ENCODE measurements around the gene USP44. TPM values are rescaled to one million over a fixed set of nuclear protein-coding genes. Genes with fewer than 3 reads are reported as not detected.

Gene USP44
- total and polyA plus RNA-seq, 2 donors: 0.33 to 1.3 TPM

GRCh38 chr12:95551913-95552516 is 739 bp upstream of the USP44 start:
- Histone ChIP-seq H3K27ac (ENCODE audit: low read depth in 1 of 2, low read length in 1 of 2) (peak overlapping the region; percentile 36 to 78), H3K27me3 (ENCODE audit: control insufficient read depth in 2 of 2, insufficient read depth in 1 of 2, low read length in 1 of 2) (peaks cover 14 to 34% of the 10 kb centered on the region in 2 donors), H3K9me3 (ENCODE audit: control insufficient read depth in 2 of 2, insufficient read depth in 1 of 2, low read length in 1 of 2) (peaks cover 4 to 11% of the 10 kb centered on the region in 2 donors), H3K4me1 (ENCODE audit: control insufficient read depth in 2 of 2, insufficient read depth in 2 of 2, low read length in 2 of 2) (peaks cover 6 to 28% of the 10 kb centered on the region in 2 donors), H3K36me3 (ENCODE audit: control insufficient read depth in 2 of 2, insufficient read depth in 2 of 2, low read length in 1 of 2) (no peaks in the 10 kb centered on the region), H3K4me3 (ENCODE audit: low read length in 2 of 2) (peak overlapping the region in 1 of 2 donors; percentile 19)
- DNase-seq (ENCODE audit: low read depth in 6 of 9, low spot score in 9 of 9): peak in 4 of 9 donors; percentile 33 to 63 (median 38)
- 67% methylated on average over 7 of the region's 7 CpGs for WGBS

- H3K9me3 ChIP-seq (ENCODE audit: control insufficient read depth in 2 of 2, insufficient read depth in 1 of 2, low read length in 1 of 2): peaks cover 4 to 11% of the 10 kb centered on the region in 2 donors
- no peak overlapping the region for H3K27ac ChIP-seq (ENCODE audit: low read depth in 1 of 2, low read length in 1 of 2)
- 76% methylated on average over 12 of the region's 12 CpGs for WGBS
- H3K36me3 ChIP-seq (ENCODE audit: control insufficient read depth in 2 of 2, insufficient read depth in 2 of 2, low read length in 1 of 2): no peaks in the 10 kb centered on the region
- H3K4me1 ChIP-seq (ENCODE audit: control insufficient read depth in 2 of 2, insufficient read depth in 2 of 2, low read length in 2 of 2): peaks cover 6 to 23% of the 10 kb centered on the region in 2 donors
- peaks cover 26 to 52% of the 10 kb centered on the region in 2 donors for H3K27me3 ChIP-seq (ENCODE audit: control insufficient read depth in 2 of 2, insufficient read depth in 1 of 2, low read length in 1 of 2)
- H3K4me3 ChIP-seq (ENCODE audit: low read length in 2 of 2): peak overlapping the region in 1 of 2 donors; percentile 77
- no peak for DNase-seq (ENCODE audit: low read depth in 6 of 9, low spot score in 9 of 9)
These were observed 1.7 kb downstream of the USP44 start for GRCh38 chr12:95549392-95550084.

GRCh38 chr12:95548539-95549391 is 2.5 kb downstream of the USP44 start:
- peaks cover 6 to 23% of the 10 kb centered on the region in 2 donors for H3K4me1 ChIP-seq (ENCODE audit: control insufficient read depth in 2 of 2, insufficient read depth in 2 of 2, low read length in 2 of 2)
- peaks cover 4 to 11% of the 10 kb centered on the region in 2 donors for H3K9me3 ChIP-seq (ENCODE audit: control insufficient read depth in 2 of 2, insufficient read depth in 1 of 2, low read length in 1 of 2)
- WGBS: 7% methylated on average over 98 of the region's 98 CpGs
- H3K27ac ChIP-seq (ENCODE audit: low read depth in 1 of 2, low read length in 1 of 2): peak overlapping the region in 1 of 2 donors; percentile 25
- peak in 4 of 9 donors; percentile 20 to 46 (median 34) for DNase-seq (ENCODE audit: low read depth in 6 of 9, low spot score in 9 of 9)
- H3K4me3 ChIP-seq (ENCODE audit: low read length in 2 of 2): peak overlapping the region; percentile 60 to 77
- no peaks in the 10 kb centered on the region for H3K36me3 ChIP-seq (ENCODE audit: control insufficient read depth in 2 of 2, insufficient read depth in 2 of 2, low read length in 1 of 2)
- H3K27me3 ChIP-seq (ENCODE audit: control insufficient read depth in 2 of 2, insufficient read depth in 1 of 2, low read length in 1 of 2): peaks cover 26 to 52% of the 10 kb centered on the region in 2 donors

- Histone ChIP-seq H3K9me3 (ENCODE audit: control insufficient read depth in 2 of 2, insufficient read depth in 1 of 2, low read length in 1 of 2) (peaks cover 4 to 11% of the 10 kb centered on the region in 2 donors), H3K4me1 (ENCODE audit: control insufficient read depth in 2 of 2, insufficient read depth in 2 of 2, low read length in 2 of 2) (peaks cover 6 to 20% of the 10 kb centered on the region in 2 donors), H3K27ac (ENCODE audit: low read depth in 1 of 2, low read length in 1 of 2) (no peak overlapping the region), H3K4me3 (ENCODE audit: low read length in 2 of 2) (peak overlapping the region; percentile 60 to 77), H3K27me3 (ENCODE audit: control insufficient read depth in 2 of 2, insufficient read depth in 1 of 2, low read length in 1 of 2) (peaks cover 26 to 52% of the 10 kb centered on the region in 2 donors), H3K36me3 (ENCODE audit: control insufficient read depth in 2 of 2, insufficient read depth in 2 of 2, low read length in 1 of 2) (no peaks in the 10 kb centered on the region)
- DNase-seq (ENCODE audit: low read depth in 6 of 9, low spot score in 9 of 9): peak in 2 of 9 donors; percentile 17 to 39
- 2% methylated on average over 50 of the region's 50 CpGs for WGBS
These were observed 3.2 kb downstream of the USP44 start for GRCh38 chr12:95548056-95548538.

DNA sequence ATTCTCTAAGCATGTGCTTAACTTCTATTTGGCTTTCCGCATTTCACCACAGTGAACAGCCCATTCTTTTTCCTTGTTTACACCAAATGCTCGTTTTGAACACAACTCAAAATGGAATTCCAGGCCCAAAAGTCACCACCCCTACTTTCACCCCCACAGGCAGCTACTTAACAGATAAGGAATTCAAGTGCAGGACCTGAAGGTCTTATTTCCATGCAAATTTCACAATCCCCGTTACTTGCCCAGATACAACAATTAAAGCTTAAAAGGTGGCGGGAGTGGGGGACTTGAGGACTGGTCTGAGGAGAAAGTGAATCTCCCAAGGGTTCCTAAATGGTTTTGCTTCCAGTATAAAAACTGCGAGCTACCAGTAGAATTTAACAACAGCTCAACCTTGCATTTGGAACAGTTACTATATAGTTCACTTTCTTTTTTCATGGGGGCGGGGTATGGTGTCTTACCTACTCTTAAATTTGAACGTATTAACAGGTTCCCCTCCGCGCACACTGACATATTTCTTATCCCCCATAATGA is 3.7 kb downstream of the USP44 start:
- DNase-seq (ENCODE audit: low read depth in 6 of 9, low spot score in 9 of 9): peak in 2 of 9 donors; percentile 24 to 32
- H3K36me3 ChIP-seq (ENCODE audit: control insufficient read depth in 2 of 2, insufficient read depth in 2 of 2, low read length in 1 of 2): no peaks in the 10 kb centered on the region
- no peak overlapping the region for H3K27ac ChIP-seq (ENCODE audit: low read depth in 1 of 2, low read length in 1 of 2)
- peak overlapping the region; percentile 60 to 77 for H3K4me3 ChIP-seq (ENCODE audit: low read length in 2 of 2)
- 28% methylated on average over 9 of the region's 9 CpGs for WGBS
- H3K4me1 ChIP-seq (ENCODE audit: control insufficient read depth in 2 of 2, insufficient read depth in 2 of 2, low read length in 2 of 2): peaks cover 6 to 16% of the 10 kb centered on the region in 2 donors
- H3K27me3 ChIP-seq (ENCODE audit: control insufficient read depth in 2 of 2, insufficient read depth in 1 of 2, low read length in 1 of 2): peaks cover 26 to 52% of the 10 kb centered on the region in 2 donors
- peaks cover 4 to 11% of the 10 kb centered on the region in 2 donors for H3K9me3 ChIP-seq (ENCODE audit: control insufficient read depth in 2 of 2, insufficient read depth in 1 of 2, low read length in 1 of 2)

GRCh38 chr12:95546491-95546813 is 4.8 kb downstream of the USP44 start:
- H3K4me1 ChIP-seq (ENCODE audit: control insufficient read depth in 2 of 2, insufficient read depth in 2 of 2, low read length in 2 of 2): peaks cover 4 to 14% of the 10 kb centered on the region in 2 donors
- 52% methylated on average over 9 of the region's 9 CpGs for WGBS
- H3K4me3 ChIP-seq (ENCODE audit: low read length in 2 of 2): no peak overlapping the region
- H3K27ac ChIP-seq (ENCODE audit: low read depth in 1 of 2, low read length in 1 of 2): no peak overlapping the region
- H3K27me3 ChIP-seq (ENCODE audit: control insufficient read depth in 2 of 2, insufficient read depth in 1 of 2, low read length in 1 of 2): peaks cover 26 to 51% of the 10 kb centered on the region in 2 donors
- no peak for DNase-seq (ENCODE audit: low read depth in 6 of 9, low spot score in 9 of 9)
- H3K36me3 ChIP-seq (ENCODE audit: control insufficient read depth in 2 of 2, insufficient read depth in 2 of 2, low read length in 1 of 2): no peaks in the 10 kb centered on the region
- peaks cover 4 to 11% of the 10 kb centered on the region in 2 donors for H3K9me3 ChIP-seq (ENCODE audit: control insufficient read depth in 2 of 2, insufficient read depth in 1 of 2, low read length in 1 of 2)

GRCh38 chr12:95545731-95546490 is 5.4 kb downstream of the USP44 start:
- Histone ChIP-seq H3K27me3 (ENCODE audit: control insufficient read depth in 2 of 2, insufficient read depth in 1 of 2, low read length in 1 of 2) (peaks cover 26 to 47% of the 10 kb centered on the region in 2 donors), H3K36me3 (ENCODE audit: control insufficient read depth in 2 of 2, insufficient read depth in 2 of 2, low read length in 1 of 2) (no peaks in the 10 kb centered on the region), H3K4me3 (ENCODE audit: low read length in 2 of 2) (no peak overlapping the region), H3K9me3 (ENCODE audit: control insufficient read depth in 2 of 2, insufficient read depth in 1 of 2, low read length in 1 of 2) (peaks cover 4 to 11% of the 10 kb centered on the region in 2 donors), H3K27ac (ENCODE audit: low read depth in 1 of 2, low read length in 1 of 2) (no peak overlapping the region), H3K4me1 (ENCODE audit: control insufficient read depth in 2 of 2, insufficient read depth in 2 of 2, low read length in 2 of 2) (peaks cover 0 to 10% of the 10 kb centered on the region in 2 donors)
- WGBS: 71% methylated on average over 8 of the region's 8 CpGs
- DNase-seq (ENCODE audit: low read depth in 6 of 9, low spot score in 9 of 9): no peak

DNA sequence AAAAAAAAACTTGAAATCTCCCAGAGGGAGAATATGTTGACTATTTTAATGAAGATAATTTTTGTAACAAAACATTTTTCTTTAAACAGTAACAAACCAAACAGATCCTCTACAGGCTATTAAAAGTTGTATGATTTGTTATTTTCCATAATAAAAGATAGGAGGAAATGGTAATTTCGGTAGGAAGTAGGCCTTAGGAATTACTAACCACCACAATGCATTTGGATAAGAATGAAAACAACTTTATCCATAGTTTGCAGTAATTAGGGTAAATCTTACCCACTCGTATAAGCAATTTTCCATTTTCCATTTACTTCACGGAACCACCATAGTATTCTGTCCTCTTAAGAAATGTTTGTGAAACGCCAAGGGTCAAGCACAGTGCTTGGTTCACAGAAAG is 6.0 kb downstream of the USP44 start:
- Histone ChIP-seq H3K27ac (ENCODE audit: low read depth in 1 of 2, low read length in 1 of 2) (no peak overlapping the region), H3K4me1 (ENCODE audit: control insufficient read depth in 2 of 2, insufficient read depth in 2 of 2, low read length in 2 of 2) (peaks cover 0 to 10% of the 10 kb centered on the region in 2 donors), H3K27me3 (ENCODE audit: control insufficient read depth in 2 of 2, insufficient read depth in 1 of 2, low read length in 1 of 2) (peaks cover 26 to 47% of the 10 kb centered on the region in 2 donors), H3K36me3 (ENCODE audit: control insufficient read depth in 2 of 2, insufficient read depth in 2 of 2, low read length in 1 of 2) (no peaks in the 10 kb centered on the region), H3K9me3 (ENCODE audit: control insufficient read depth in 2 of 2, insufficient read depth in 1 of 2, low read length in 1 of 2) (peaks cover 4 to 11% of the 10 kb centered on the region in 2 donors), H3K4me3 (ENCODE audit: low read length in 2 of 2) (no peak overlapping the region)
- no peak for DNase-seq (ENCODE audit: low read depth in 6 of 9, low spot score in 9 of 9)
- WGBS: 90% methylated on average over 4 of the region's 4 CpGs

Data from thymus (tissue), 11 donors.